HG03280 (cell line): ENCODE results near the gene GAGE12J.
"Not testable (repeated sequence)": the region's sequence is repeated elsewhere in the genome, so short reads cannot be mapped to it uniquely, and the experiment has no call there.

Experiments used
- ATAC-seq: cut with Tn5 transposase; IDR thresholded peaks from one replicate; pipeline ENCODE4 v1.9.1; 2021; ENCODE audit warnings: mild to moderate bottlenecking, moderate library complexity; ENCODE audit not compliant: unreplicated experiment

GAGE12J gene

DNA sequence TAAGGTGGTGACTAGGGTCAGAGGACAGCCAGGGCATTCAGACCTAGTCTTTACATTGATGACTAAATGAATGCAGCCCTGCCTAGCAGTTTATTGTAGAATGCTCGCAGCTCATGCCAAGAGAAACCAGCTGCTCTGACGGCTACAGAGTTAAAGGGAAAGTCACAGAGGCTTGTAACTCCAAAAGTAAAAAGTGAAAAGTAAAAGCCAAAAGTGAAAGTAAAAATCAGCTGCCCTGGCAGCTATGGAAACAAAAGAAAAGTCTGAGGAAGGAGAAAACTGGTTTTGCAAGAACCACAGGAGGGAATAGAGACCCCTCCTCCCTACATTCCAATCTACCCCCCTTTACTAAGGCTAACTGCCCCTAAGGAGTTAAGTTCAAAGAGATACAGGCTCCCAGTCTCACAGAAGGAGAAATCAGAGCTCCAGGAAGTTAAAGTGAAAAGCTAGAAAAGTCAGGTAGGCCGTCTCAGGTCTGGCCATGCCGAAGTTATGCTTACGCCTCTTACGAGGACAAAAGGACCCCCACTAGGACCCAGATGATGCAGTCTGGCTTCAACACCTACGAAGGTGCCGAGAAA lies 12.3 kb upstream of the GAGE12J start:
- ATAC-seq, result no peak

DNA sequence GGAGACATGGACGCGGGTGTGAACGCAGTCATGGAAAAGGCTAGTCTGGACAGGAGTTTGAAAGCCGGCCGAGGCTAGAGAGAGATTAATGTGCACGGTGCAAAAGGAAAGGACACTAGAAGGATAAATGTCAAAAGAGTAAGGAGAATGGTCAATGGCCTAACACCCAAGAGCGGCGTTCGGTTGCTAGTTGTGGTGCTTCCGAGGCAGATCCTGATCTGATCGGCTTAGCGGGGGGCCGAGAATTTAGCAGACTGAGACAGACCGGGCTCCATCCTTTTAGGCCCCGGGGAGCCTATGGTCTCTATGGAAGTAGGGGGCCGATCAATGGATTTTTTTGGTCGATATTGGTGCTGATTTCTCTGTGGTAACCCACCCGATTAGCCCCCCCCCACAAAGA lies 11.5 kb upstream of the GAGE12J start:
- ATAC-seq, result no peak

DNA sequence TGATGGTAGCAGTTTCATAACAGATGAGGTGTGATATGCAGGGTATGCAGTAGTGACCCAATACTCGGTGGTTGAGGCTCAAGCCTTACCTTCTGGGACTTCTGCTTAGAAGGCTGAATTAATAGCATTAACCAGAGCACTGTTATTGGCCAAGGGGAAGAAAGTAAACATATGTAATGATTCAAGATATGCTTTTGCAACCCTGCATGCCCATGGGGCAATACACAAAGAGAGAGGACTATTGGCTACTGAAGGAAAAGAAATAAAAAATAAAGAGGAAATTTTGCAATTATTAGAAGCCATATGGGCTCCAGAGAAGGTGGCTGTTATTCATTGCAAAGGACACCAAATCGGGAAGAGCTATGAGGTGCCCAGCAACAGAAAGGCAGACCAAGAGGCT lies 9.7 kb upstream of the GAGE12J start:
- no peak for ATAC-seq

DNA sequence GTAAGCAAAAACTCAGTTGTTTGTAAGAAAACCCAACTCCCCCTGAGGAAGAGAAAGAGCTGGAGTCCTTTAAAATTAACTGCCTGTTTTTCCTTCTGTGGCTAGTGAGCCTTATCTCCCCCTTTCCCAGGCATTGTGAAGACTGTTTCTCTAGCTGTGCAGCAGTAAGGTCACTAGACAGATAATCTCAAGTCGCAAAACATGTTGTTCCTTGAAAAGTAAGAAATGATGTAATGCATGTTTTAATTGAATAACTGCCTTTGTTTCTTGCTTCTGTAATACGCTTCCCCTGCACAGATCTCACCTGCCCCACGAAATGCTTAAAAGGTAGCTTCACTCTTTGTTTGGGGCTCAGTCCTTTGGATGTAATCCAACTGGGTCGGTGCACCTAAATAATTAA lies 5.8 kb upstream of the GAGE12J start:
- ATAC-seq, result no peak

DNA sequence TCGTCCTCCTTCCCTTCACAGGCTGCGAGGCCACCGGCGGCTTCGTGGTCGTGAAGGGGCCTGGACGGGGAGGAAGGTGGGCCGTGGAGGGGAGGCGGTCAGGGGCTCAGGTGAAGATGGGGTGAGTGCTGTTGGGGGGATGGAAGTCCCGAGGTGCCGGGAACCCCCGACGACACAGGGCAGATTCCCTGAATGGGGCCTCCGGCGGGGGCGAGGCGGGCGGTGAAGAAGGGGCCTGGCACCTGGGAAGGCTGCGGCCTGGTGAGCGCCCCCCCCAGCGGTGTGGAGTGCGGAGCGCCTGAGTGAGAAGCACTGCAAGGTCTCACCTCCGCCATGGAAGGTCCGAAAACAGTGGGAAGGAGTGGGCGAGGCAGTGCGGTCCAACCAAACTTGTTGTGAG lies 429 bp downstream of the GAGE12J start:
- not testable (repeated sequence) for ATAC-seq

DNA sequence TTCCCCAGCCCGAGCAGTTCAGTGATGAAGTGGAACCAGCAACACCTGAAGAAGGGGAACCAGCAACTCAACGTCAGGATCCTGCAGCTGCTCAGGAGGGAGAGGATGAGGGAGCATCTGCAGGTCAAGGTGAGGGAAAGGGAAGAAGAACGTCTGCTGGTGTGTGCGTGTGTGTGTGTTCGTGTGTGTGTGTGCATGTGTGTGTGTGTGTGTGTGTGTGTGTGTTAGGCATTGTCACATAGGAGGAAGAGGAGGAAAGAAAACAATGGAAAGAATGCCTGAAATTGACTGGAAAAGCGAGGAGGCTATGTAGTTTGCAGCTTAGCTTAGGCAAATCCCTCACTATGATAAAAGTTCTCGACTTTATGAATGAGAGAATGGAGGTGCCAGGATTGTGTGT lies 1.9 kb downstream of the GAGE12J start:
- not testable (repeated sequence) for ATAC-seq

DNA sequence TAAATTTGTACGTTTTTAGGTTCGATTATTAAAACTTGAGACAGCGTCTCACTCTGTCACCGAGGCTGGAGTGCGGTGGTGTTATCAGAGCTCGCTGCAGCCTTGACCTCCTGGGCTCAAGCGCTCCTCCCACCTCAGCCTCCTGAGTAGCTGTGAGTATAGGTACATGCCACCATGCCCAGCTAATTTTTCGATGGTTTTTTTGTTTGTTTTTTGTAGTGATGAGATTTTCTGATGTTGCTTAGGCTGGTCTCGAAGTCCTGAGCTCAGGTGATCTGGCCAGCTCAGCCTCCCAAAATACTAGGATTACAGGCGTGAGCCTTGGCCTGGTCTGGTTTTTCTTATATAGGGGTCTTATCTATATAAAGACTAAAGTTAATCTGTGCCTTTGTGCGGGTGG lies 8.6 kb downstream of the GAGE12J start:
- ATAC-seq, result not testable (repeated sequence)

DNA sequence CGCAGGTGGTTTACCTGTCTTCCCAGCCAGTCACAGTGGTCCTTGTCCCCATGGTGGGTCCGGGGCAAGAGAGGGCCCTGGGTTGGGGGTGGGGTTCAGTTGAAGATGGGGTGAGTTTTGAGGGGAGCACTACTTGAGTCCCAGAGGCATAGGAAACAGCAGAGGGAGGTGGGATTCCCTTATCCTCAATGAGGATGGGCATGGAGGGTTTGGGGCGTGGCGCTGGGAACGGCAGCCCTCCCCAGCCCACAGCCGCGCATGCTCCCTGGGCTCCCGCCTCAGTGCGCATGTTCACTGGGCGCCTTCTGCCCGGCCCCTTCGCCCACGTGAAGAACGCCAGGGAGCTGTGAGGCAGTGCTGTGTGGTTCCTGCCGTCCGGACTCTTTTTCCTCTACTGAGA lies 9.4 kb downstream of the GAGE12J start, which contains the start of gene GAGE13:
TSS of gene GAGE13 (plus strand) at position 301 of the 400 bp plus-strand sequence. CDS start 1,156 bp downstream, outside the sequence.
- ATAC-seq, result not testable (repeated sequence)

DNA sequence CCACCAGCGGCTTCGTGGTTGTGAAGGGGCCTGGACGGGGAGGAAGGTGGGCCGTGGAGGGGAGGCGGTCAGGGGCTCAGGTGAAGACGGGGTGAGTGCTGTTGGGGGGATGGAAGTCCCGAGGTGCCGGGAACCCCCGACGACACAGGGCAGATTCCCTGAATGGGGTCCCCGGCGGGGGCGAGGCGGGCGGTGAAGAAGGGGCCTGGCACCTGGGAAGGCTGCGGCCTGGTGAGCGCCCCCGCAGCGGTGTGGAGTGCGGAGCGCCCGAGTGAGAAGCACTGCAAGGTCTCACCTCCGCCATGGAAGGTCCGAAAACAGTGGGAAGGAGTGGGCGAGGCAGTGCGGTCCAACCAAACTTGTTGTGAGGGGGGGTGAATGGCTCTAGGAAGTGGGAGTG lies 10.0 kb downstream of the GAGE12J start:
- ATAC-seq, result not testable (repeated sequence)

DNA sequence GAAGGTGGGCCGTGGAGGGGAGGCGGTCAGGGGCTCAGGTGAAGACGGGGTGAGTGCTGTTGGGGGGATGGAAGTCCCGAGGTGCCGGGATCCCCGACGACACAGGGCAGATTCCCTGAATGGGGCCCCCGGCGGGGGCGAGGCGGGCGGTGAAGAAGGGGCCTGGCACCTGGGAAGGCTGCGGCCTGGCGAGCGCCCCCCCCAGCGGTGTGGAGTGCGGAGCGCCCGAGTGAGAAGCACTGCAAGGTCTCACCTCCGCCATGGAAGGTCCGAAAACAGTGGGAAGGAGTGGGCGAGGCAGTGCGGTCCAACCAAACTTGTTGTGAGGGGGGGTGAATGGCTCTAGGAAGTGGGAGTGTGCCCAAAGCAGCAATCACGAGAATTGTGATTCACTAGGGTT lies 19.6 kb downstream of the GAGE12J start:
- ATAC-seq, result not testable (repeated sequence)

DNA sequence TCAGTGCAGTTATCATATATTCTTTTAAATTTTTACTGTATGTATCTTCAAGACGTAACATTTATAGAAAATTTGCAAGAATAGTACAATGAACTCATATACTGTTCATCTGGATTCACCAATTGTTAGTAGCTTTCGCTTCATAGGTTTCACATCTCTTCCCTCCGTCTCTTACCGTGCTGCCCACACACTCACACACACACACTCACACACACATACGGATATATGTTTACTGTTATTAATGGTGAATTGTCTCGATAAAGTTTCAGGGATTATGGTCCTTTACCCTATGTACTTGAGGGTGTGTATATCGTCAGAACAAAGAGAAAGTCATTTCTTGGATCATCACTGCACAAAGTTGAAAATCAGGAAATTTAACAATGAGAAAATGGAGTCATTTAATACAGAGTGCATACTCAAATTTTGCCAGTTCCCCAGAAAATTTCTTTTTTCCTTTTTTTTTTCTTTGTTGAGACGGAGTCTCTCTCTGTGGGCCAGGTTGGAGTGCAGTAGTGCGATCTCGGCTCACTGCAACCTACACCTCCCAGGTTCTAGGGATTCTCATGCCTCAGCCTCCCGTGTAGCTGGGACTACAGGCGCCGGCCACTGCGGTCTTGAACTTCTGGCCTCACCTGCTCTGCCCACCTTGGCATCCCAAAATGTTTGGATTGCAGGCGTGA lies 22.8 kb downstream of the GAGE12J start:
- not testable (repeated sequence) for ATAC-seq

DNA sequence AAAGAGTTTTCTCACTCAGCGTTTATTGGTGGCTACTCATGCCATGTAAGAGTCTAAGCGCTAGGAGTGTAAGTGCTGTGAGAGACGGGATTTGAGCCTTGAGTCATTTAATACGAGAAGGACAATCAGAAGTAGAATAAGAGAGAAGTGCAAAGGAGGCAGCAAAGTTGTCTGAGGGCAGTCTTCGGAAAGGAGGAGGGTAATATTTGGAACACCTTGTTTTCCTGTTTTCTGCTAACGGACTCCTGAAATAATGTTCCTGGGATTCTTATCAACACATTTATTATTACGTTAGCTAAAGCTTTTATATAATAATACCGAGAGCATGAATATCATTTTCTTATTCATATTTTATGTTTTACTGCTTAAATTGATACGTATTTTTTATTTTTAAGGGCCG lies 23.6 kb downstream of the GAGE12J start:
- not testable (repeated sequence) for ATAC-seq

DNA sequence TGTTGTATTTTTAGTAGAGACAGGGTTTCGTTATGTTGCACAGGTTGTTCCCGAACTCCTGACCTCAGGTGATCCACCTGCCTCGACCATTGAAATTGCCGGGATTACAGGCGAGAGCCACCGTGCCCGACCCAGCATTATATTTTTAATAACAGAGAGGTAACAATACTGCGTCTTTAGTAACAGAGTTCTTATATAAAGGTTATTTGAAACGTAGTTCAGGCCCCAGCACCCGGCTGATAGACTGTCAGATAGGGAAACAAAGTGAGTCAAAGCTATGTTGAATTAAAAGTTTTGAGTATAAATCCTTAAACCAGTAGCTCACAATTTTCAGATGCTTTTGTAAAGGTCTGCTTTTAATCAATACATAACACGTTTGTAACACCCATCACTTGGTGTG lies 24.3 kb downstream of the GAGE12J start:
- ATAC-seq, result not testable (repeated sequence)
